Astrocyte (in vitro differentiated cells and primary cell): ENCODE measurements around the gene RMND5B. TPM values are rescaled to one million over a fixed set of nuclear protein-coding genes. Genes with fewer than 3 reads are reported as not detected.

Experiments used
- DNase-seq: peaks from one replicate; pipeline ENCODE4 v3.0.0-alpha.2; 2010; ENCODE audit warnings: low read depth
- FAIRE-seq: peaks from 2 replicates; lab custom pipeline; 2011; peaks lifted over from hg19 to GRCh38; lab: Jason Lieb, UNC
- H2AFZ ChIP-seq: 2 replicates; pipeline ENCODE4 v1.6.0; 2012; ENCODE audit warnings: low read depth, low read length, inconsistent platforms
- H3K27ac ChIP-seq: 2 replicates; pipeline ENCODE4 v1.5.1; 2011; ENCODE audit warnings: low read depth, low read length, inconsistent platforms
- H3K27me3 ChIP-seq: 2 replicates; pipeline ENCODE4 v1.6.0; 2011; ENCODE audit warnings: low read length, inconsistent platforms; ENCODE audit not compliant: insufficient read depth
- H3K36me3 ChIP-seq: 2 replicates; pipeline ENCODE4 v1.5.1; 2011; ENCODE audit warnings: low read length, inconsistent platforms; ENCODE audit not compliant: insufficient read depth
- H3K4me1 ChIP-seq: 2 replicates; pipeline ENCODE4 v1.5.1; 2011; ENCODE audit warnings: low read length, inconsistent platforms; ENCODE audit not compliant: insufficient read depth
- H3K4me2 ChIP-seq: 2 replicates; pipeline ENCODE4 v1.6.0; 2012; ENCODE audit warnings: low read length, inconsistent platforms
- H3K4me3 ChIP-seq: 2 replicates; pipeline ENCODE4 v1.5.1; 2011; ENCODE audit warnings: low read depth, mild to moderate bottlenecking, low read length, inconsistent platforms; ENCODE audit not compliant: insufficient read depth
- H3K79me2 ChIP-seq: 2 replicates; pipeline ENCODE4 v1.6.0; 2012; ENCODE audit warnings: mild to moderate bottlenecking, low read length, inconsistent platforms; ENCODE audit not compliant: insufficient read depth
- H3K9ac ChIP-seq: 2 replicates; pipeline ENCODE4 v1.6.0; 2012; ENCODE audit warnings: mild to moderate bottlenecking, low read length, inconsistent platforms
- H3K9me3 ChIP-seq: 2 replicates; pipeline ENCODE4 v1.5.1; 2012; ENCODE audit warnings: low read depth, mild to moderate bottlenecking, low read length, inconsistent platforms; ENCODE audit not compliant: insufficient read depth
- H4K20me1 ChIP-seq: 2 replicates; pipeline ENCODE4 v1.6.0; 2012; ENCODE audit warnings: low read length, inconsistent platforms; ENCODE audit not compliant: insufficient read depth
- H3K27ac Mint-ChIP-seq: one replicate; pipeline ENCODE4 v1.8.0; 2021; ENCODE audit warnings: mild to moderate bottlenecking, mixed read lengths; ENCODE audit not compliant: unreplicated experiment
- H3K27me3 Mint-ChIP-seq: one replicate; pipeline ENCODE4 v1.8.0; 2021; ENCODE audit warnings: low read depth, mixed read lengths; ENCODE audit not compliant: unreplicated experiment
- H3K36me3 Mint-ChIP-seq: one replicate; pipeline ENCODE4 v1.8.0; 2021; ENCODE audit warnings: low read depth, mixed read lengths; ENCODE audit not compliant: unreplicated experiment
- H3K4me1 Mint-ChIP-seq: one replicate; pipeline ENCODE4 v1.8.0; 2021; ENCODE audit warnings: low read depth, mixed read lengths; ENCODE audit not compliant: unreplicated experiment
- H3K4me3 Mint-ChIP-seq: one replicate; pipeline ENCODE4 v1.8.0; 2021; ENCODE audit warnings: mild to moderate bottlenecking, moderate library complexity, mixed read lengths; ENCODE audit not compliant: unreplicated experiment
- H3K9me3 Mint-ChIP-seq: one replicate; pipeline ENCODE4 v1.8.0; 2021; ENCODE audit warnings: mild to moderate bottlenecking, mixed read lengths; ENCODE audit not compliant: unreplicated experiment
- CTCF ChIP-seq: IDR thresholded peaks from 2 replicates; pipeline ENCODE4 v1.5.1; 2011; ENCODE audit warnings: low read depth, mild to moderate bottlenecking, inconsistent platforms, low read length, moderate library complexity; ENCODE audit not compliant: insufficient read depth
- EZH2 ChIP-seq: IDR thresholded peaks from 2 replicates; pipeline ENCODE4 v1.6.1; 2012; ENCODE audit warnings: mild to moderate bottlenecking, low read length, inconsistent platforms; ENCODE audit not compliant: insufficient read depth
- total RNA-seq: library from RNA; stranded (reverse); gene quantifications from 2 replicates; pipeline ENCODE4 v1.2.1, GENCODE V29; 2021

Gene RMND5B
- total RNA-seq, 1 donor from 2014 or later: 14.3 TPM

- H3K9me3 Mint-ChIP-seq: no peaks in the 10 kb centered on the region
- H3K4me1 Mint-ChIP-seq: peaks cover 3% of the 10 kb centered on the region
- no peaks in the 10 kb centered on the region for H3K4me1 ChIP-seq
- H3K27ac ChIP-seq: no peak overlapping the region
- H3K27me3 Mint-ChIP-seq: no peaks in the 10 kb centered on the region
- H3K27me3 ChIP-seq: no peaks in the 10 kb centered on the region
- H3K4me3 Mint-ChIP-seq: no peak overlapping the region
- peaks cover 28% of the 10 kb centered on the region for H3K36me3 ChIP-seq
- FAIRE-seq (no peak), DNase-seq (no peak)
- no peak overlapping the region for H3K4me3 ChIP-seq
- no peak overlapping the region for H2AFZ ChIP-seq
- no peak overlapping the region for H3K27ac Mint-ChIP-seq
- H3K9me3 ChIP-seq: no peaks in the 10 kb centered on the region
- H3K79me2 ChIP-seq: no peaks in the 10 kb centered on the region
- TF ChIP-seq EZH2: no peak
- TF ChIP-seq CTCF: no peak
- H3K4me2 ChIP-seq: no peak overlapping the region
- no peak overlapping the region for H3K9ac ChIP-seq
- peaks cover 6% of the 10 kb centered on the region for H3K36me3 Mint-ChIP-seq
- peaks cover 36% of the 10 kb centered on the region for H4K20me1 ChIP-seq
These were observed 13.1 kb downstream of the RMND5B start for GRCh38 chr5:178143901-178144300.

- no peak overlapping the region for H3K27ac Mint-ChIP-seq
- H3K9me3 Mint-ChIP-seq: no peaks in the 10 kb centered on the region
- no peak overlapping the region for H2AFZ ChIP-seq
- H3K9ac ChIP-seq: no peak overlapping the region
- H3K79me2 ChIP-seq: peaks cover 2% of the 10 kb centered on the region
- no peak for FAIRE-seq
- peaks cover 3% of the 10 kb centered on the region for H3K4me1 Mint-ChIP-seq
- no peaks in the 10 kb centered on the region for H3K27me3 Mint-ChIP-seq
- no peaks in the 10 kb centered on the region for H3K4me1 ChIP-seq
- DNase-seq: no peak
- no peak overlapping the region for H3K27ac ChIP-seq
- peaks cover 45% of the 10 kb centered on the region for H3K36me3 ChIP-seq
- TF ChIP-seq EZH2 (no peak), CTCF (peak; percentile 62)
- no peak overlapping the region for H3K4me2 ChIP-seq
- peaks cover 38% of the 10 kb centered on the region for H4K20me1 ChIP-seq
- H3K9me3 ChIP-seq: no peaks in the 10 kb centered on the region
- no peak overlapping the region for H3K4me3 ChIP-seq
- H3K27me3 ChIP-seq: no peaks in the 10 kb centered on the region
- peaks cover 16% of the 10 kb centered on the region for H3K36me3 Mint-ChIP-seq
- no peak overlapping the region for H3K4me3 Mint-ChIP-seq
These were observed 15.4 kb downstream of the RMND5B start for GRCh38 chr5:178145965-178146820.

GRCh38 chr5:178147406-178147805 is 16.6 kb downstream of the RMND5B start:
- DNase-seq (no peak), FAIRE-seq (no peak)
- H3K79me2 ChIP-seq: peaks cover 12% of the 10 kb centered on the region
- TF ChIP-seq CTCF (no peak), EZH2 (no peak)
- H3K9me3 ChIP-seq: no peaks in the 10 kb centered on the region
- H3K27ac ChIP-seq: no peak overlapping the region
- Mint-ChIP-seq H3K36me3 (peaks cover 15% of the 10 kb centered on the region), H3K27me3 (no peaks in the 10 kb centered on the region), H3K4me1 (peaks cover 5% of the 10 kb centered on the region), H3K4me3 (no peak overlapping the region), H3K9me3 (no peaks in the 10 kb centered on the region), H3K27ac (no peak overlapping the region)
- H3K9ac ChIP-seq: no peak overlapping the region
- H3K36me3 ChIP-seq: peaks cover 46% of the 10 kb centered on the region
- H3K4me3 ChIP-seq: no peak overlapping the region
- H4K20me1 ChIP-seq: peaks cover 34% of the 10 kb centered on the region
- H3K4me2 ChIP-seq: no peak overlapping the region
- peaks cover 1% of the 10 kb centered on the region for H3K4me1 ChIP-seq
- H3K27me3 ChIP-seq: no peaks in the 10 kb centered on the region
- no peak overlapping the region for H2AFZ ChIP-seq
